Peyer's patch (tissue), 4 donors: ENCODE measurements around the gene SLC39A3.

Source experiments
- CTCF ChIP-seq, 6 experiments: fragments of 450-650 bp in 4 of 6; fragments of 200-600 bp in 2 of 6; sonication (generic) in 1 of 6; IDR thresholded peaks; one replicate each; pipeline ENCODE4 v1.5.1; 2017 to 2019; ENCODE audit warnings: antibody characterized with exemption in 6 of 6, mild to moderate bottlenecking in 3 of 6, moderate library complexity in 1 of 6
- POLR2A ChIP-seq, 2 donors: fragments of 450-650 bp; IDR thresholded peaks; one replicate each; pipeline ENCODE4 v1.5.1; 2017; ENCODE audit warnings: antibody characterized with exemption in 2 of 2, mild to moderate bottlenecking in 2 of 2, moderate library complexity in 2 of 2

- no peak for TF ChIP-seq CTCF (IDR thresholded peaks at IDR 0.05)
- TF ChIP-seq POLR2A (IDR thresholded peaks at IDR 0.05): no peak
Observed at GRCh38 chr19:2716275-2716650, 23.6 kb downstream of the SLC39A3 start.
